Ishikawa (cell line): ENCODE data around the gene CCSER1.
A peak's percentile ranks its signal among the peaks of the same experiment; 100 is the strongest.

Source experiments
- CEBPB ChIP-seq: IDR thresholded peaks from 2 replicates; pipeline ENCODE4 v1.6.1; 2012
- CREB1 ChIP-seq: IDR thresholded peaks from 2 replicates; pipeline ENCODE4 v1.6.1; 2012; ENCODE audit warnings: low read depth
- EGR1 ChIP-seq: IDR thresholded peaks from 2 replicates; pipeline ENCODE4 v1.6.1; 2012
- EP300 ChIP-seq: IDR thresholded peaks from 2 replicates; pipeline ENCODE4 v1.6.1; 2012; ENCODE audit warnings: borderline replicate concordance
- FOXM1 ChIP-seq: IDR thresholded peaks from 2 replicates; pipeline ENCODE4 v1.6.1; 2012; ENCODE audit warnings: low read depth, borderline replicate concordance
- NFIC ChIP-seq: IDR thresholded peaks from 2 replicates; pipeline ENCODE4 v1.6.1; 2012
- RAD21 ChIP-seq: IDR thresholded peaks from 2 replicates; pipeline ENCODE4 v1.6.1; 2012; ENCODE audit warnings: low read depth
- TAF1 ChIP-seq: IDR thresholded peaks from 2 replicates; pipeline ENCODE4 v1.6.1; 2012; ENCODE audit warnings: low read depth, mild to moderate bottlenecking
- TCF12 ChIP-seq: IDR thresholded peaks from 2 replicates; pipeline ENCODE4 v1.6.1; 2012; ENCODE audit warnings: low read depth
- TEAD4 ChIP-seq: IDR thresholded peaks from 2 replicates; pipeline ENCODE4 v1.6.1; 2012
- YY1 ChIP-seq: IDR thresholded peaks from 2 replicates; pipeline ENCODE4 v1.6.1; 2012; ENCODE audit warnings: low read depth
- ZBTB7A ChIP-seq: IDR thresholded peaks from 2 replicates; pipeline ENCODE4 v1.6.1; 2012; ENCODE audit warnings: low read depth
- TF ChIP-seq, protein P1 (sequence below): IDR thresholded peaks from 2 replicates; pipeline ENCODE4 v1.6.1; 2012
- TF ChIP-seq, protein P2 (sequence below): IDR thresholded peaks from 2 replicates; pipeline ENCODE4 v1.6.1; 2012
- TF ChIP-seq, protein P3 (sequence below): IDR thresholded peaks from 2 replicates; pipeline ENCODE4 v1.6.1; 2012; ENCODE audit warnings: low read depth, mild to moderate bottlenecking

Gene CCSER1

DNA sequence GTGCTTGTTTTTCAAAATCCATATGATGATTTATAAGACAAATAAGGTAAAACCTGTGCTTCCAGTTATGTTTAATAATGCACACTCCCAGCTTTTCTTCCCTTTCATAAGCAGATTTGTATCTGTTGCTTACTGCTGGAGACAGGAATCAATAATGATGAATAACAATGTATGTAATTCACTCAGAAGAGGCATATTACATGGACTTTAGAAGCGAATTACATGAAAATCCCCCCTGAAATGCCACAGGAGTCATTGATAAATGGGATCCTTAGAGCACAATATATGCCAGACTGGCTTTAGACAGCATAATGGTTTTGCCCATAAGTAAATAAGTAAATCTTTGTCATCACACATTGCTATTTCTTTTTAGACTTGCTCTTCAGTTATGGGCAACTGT lies 892.3 kb downstream of the CCSER1 start:
- TF ChIP-seq TAF1 = no peak
- TF ChIP-seq, protein P1, sequence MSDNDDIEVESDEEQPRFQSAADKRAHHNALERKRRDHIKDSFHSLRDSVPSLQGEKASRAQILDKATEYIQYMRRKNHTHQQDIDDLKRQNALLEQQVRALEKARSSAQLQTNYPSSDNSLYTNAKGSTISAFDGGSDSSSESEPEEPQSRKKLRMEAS = no peak
- TF ChIP-seq TEAD4 = no peak
- no peak for TF ChIP-seq TCF12

DNA sequence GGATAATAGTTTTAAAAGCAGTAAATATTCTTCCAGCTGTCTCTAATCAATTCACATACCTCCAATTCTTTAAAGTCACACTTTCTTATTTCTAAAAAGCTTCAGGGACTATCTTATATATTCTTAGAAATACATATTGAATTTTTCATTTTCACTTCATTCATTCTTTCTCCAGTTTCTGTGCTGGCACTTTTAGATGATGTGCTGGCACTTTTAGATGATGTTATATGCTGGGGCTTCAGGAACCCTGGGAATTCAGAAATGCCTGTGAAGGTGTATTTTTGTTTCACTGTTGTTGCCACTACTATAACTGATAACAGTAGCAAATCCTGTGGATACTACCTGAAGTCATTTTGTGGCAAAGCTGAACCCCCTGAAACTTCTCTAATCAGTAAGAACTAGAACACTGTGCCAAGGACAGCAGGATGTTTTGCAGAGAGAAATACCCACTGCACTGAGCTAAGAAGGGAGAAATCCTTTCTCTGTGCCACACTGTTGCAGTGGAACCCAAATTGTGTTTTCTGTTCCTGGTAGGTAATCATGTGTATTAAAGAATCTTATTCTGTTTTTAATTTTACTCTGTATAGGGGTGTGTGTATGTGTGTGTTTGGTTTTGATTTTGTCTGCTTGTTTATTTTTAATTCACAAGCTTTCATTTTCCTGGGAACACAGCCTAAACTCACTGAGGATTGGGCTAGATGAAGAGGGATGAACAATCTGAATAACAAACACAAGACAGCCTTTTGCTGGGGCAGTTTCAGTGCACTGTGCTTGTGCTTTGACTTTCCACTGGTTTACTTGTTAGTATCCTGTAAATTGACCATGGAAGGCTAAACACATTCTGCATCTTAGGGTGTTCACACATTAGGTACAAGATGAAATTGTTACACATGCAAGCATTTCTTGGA lies 898.3 kb downstream of the CCSER1 start:
- TF ChIP-seq RAD21 (no peak), ZBTB7A (no peak), TCF12 (no peak), FOXM1 (no peak), TEAD4 (no peak)
- TF ChIP-seq, protein P2, sequence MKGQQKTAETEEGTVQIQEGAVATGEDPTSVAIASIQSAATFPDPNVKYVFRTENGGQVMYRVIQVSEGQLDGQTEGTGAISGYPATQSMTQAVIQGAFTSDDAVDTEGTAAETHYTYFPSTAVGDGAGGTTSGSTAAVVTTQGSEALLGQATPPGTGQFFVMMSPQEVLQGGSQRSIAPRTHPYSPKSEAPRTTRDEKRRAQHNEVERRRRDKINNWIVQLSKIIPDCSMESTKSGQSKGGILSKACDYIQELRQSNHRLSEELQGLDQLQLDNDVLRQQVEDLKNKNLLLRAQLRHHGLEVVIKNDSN = no peak

DNA sequence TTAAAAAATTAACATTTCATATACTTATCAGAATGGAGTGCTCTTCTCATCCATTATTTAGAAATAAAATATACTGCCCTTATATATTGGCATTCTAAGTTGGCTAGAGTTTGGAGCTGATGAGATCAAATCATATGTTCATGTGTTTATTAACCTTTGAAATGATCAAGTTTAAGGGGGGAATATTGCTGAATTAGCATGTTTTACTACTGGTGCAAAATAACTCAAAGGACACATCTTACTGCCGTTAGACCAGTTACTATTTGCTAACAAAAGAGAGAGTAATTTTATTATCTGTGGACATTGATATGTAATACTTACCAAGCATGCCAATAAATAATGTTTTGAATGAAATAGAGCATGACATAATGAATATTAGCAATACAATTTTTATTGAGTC lies 901.0 kb downstream of the CCSER1 start:
- TF ChIP-seq CREB1 (no peak), RAD21 (no peak), TAF1 (no peak), EP300 (no peak), FOXM1 (no peak), YY1 (no peak), NFIC (no peak), TEAD4 (no peak), TCF12 (no peak), EGR1 (no peak), CEBPB (no peak), ZBTB7A (no peak)
- TF ChIP-seq, protein P1 = no peak
- TF ChIP-seq, protein P3, sequence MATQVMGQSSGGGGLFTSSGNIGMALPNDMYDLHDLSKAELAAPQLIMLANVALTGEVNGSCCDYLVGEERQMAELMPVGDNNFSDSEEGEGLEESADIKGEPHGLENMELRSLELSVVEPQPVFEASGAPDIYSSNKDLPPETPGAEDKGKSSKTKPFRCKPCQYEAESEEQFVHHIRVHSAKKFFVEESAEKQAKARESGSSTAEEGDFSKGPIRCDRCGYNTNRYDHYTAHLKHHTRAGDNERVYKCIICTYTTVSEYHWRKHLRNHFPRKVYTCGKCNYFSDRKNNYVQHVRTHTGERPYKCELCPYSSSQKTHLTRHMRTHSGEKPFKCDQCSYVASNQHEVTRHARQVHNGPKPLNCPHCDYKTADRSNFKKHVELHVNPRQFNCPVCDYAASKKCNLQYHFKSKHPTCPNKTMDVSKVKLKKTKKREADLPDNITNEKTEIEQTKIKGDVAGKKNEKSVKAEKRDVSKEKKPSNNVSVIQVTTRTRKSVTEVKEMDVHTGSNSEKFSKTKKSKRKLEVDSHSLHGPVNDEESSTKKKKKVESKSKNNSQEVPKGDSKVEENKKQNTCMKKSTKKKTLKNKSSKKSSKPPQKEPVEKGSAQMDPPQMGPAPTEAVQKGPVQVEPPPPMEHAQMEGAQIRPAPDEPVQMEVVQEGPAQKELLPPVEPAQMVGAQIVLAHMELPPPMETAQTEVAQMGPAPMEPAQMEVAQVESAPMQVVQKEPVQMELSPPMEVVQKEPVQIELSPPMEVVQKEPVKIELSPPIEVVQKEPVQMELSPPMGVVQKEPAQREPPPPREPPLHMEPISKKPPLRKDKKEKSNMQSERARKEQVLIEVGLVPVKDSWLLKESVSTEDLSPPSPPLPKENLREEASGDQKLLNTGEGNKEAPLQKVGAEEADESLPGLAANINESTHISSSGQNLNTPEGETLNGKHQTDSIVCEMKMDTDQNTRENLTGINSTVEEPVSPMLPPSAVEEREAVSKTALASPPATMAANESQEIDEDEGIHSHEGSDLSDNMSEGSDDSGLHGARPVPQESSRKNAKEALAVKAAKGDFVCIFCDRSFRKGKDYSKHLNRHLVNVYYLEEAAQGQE = no peak
- TF ChIP-seq, protein P2 = no peak

DNA sequence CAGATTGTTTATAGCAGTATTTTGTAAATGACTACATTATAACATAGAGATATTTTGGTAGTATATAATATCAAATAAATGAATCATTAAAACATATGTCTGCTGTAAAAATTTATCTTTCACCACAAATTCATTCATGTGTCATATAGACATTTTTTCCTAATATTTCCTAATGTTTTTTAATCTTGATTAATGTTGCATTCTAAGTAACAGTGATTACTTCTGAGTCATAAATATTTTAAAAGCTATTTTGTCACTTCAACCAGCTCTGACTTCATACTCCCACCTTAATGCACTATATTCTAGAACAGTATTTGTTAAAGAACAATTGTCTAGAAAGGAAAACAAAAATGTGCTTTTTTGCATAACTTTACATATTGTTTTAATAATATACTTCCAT lies 904.6 kb downstream of the CCSER1 start:
- TF ChIP-seq EGR1 (no peak), TEAD4 (no peak), FOXM1 (no peak), RAD21 (no peak), ZBTB7A (no peak), NFIC (no peak), EP300 (no peak), YY1 (no peak), TAF1 (no peak), TCF12 (no peak)
- TF ChIP-seq, protein P1 = no peak

DNA sequence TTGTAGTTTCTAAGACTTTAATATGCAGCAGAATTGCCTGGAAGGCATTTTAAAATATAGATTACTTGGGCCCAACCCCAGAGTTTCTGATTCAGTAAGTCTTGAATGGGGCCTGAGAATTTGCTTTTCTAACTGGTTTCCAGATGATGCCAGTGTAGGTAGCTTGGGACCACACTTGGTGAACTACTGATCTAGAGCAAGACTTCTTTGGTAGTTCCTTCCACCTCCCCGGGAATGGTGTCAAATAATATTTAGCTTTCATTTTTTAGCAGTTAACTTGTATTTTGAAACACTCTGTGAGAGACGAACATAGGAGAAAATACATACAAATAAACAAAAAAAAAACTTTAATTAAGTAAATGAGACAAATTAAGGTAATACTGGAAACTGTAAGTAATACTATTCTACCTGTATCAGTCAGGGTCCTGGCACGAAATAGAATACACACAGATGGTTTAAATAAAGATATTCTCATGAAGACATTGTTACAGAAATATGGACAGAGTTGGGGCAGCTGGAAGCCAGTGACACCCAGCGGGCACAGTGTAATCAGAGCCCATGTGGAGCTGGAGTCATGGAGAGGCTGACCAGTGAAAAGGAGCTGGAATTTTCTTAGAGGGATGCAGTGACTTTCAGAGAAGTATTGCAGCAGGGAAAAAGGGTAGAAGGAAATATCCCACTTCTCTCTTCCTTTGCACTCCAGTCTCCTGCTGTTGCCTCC lies 905.7 kb downstream of the CCSER1 start:
- TF ChIP-seq CREB1 (no peak), EGR1 (no peak), RAD21 (peak; percentile 30; the same call in 1 of the 2 replicates)
- TF ChIP-seq, protein P2 = no peak

DNA sequence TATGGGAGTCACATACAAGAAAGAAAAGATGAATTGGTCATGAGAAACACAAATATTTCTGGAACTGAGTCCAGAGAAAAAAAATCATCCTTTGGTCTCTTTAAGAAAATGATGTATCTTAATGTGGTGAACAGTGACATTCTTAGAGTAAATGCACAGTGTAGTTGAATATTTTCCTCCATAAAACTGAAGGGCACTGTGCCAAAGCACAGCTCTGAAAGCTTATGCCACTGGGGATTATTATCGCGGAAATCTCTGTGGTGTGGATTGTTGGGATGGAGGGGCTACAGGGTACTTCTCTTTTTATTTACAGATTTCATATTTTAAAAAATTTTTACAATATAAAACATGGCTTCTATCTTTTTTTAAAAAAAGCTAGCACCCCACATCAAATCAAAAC lies 908.1 kb downstream of the CCSER1 start:
- TF ChIP-seq FOXM1 = no peak
- TF ChIP-seq EGR1 = no peak
- TF ChIP-seq RAD21 = no peak
- TF ChIP-seq, protein P1 = no peak
- TF ChIP-seq, protein P2 = no peak
- TF ChIP-seq EP300 = no peak
- TF ChIP-seq NFIC = no peak
- TF ChIP-seq TAF1 = no peak
- TF ChIP-seq TCF12 = no peak
- TF ChIP-seq YY1 = no peak
- TF ChIP-seq, protein P3 = no peak
- TF ChIP-seq ZBTB7A = no peak
- no peak for TF ChIP-seq CREB1
- TF ChIP-seq TEAD4 = no peak
- no peak for TF ChIP-seq CEBPB
